HL-60 (cell line): ENCODE measurements around the gene ANKRD9.

Experiments
- GABPA ChIP-seq: IDR thresholded peaks from 2 replicates; pipeline ENCODE4 v1.6.1; 2012; ENCODE audit warnings: low read depth
- POLR2AphosphoS5 ChIP-seq: IDR thresholded peaks from 2 replicates; pipeline ENCODE4 v1.6.1; 2012; ENCODE audit warnings: low read depth
- TF ChIP-seq, protein P1 (sequence below): IDR thresholded peaks from one replicate; pipeline ENCODE4 v1.5.1; 2011; ENCODE audit warnings: low read length, control low read depth, inconsistent platforms; ENCODE audit not compliant: insufficient read depth

DNA sequence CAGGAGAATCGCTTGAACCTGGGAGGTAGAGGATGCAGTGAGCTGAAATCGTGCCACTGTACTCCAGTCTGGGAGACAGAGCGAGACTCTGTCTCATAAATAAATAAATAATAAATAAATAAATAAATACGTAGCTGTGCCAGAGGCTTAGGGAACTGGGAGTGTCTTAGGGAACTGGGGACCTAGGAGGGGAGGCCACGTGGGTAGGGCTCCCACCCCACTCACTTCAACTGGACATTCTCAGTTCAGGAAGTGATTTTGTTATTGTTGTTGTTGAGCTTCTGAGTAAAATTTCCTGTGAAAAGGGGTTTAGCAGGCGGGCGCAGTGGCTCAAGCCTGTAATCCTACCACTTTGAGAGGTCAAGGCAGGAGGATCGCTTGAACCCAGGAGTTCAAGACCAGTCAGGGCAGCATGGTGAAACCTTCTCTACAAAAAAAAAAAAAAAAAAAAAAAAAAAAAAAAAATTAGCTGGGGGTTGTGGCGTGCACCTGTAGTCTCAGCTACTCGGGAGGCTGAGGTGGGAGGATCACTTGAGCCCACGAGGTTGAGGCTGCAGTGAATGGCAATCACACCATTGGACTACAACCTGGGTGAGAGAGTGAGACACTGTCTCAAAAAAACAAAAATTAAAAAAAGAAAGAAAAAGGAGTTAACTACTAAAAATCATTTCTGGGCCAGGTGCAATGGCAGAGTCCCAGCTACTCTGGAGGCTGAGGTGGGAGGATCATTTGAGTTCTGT, 19.0 kb upstream of the ANKRD9 start:
- TF ChIP-seq, protein P1, sequence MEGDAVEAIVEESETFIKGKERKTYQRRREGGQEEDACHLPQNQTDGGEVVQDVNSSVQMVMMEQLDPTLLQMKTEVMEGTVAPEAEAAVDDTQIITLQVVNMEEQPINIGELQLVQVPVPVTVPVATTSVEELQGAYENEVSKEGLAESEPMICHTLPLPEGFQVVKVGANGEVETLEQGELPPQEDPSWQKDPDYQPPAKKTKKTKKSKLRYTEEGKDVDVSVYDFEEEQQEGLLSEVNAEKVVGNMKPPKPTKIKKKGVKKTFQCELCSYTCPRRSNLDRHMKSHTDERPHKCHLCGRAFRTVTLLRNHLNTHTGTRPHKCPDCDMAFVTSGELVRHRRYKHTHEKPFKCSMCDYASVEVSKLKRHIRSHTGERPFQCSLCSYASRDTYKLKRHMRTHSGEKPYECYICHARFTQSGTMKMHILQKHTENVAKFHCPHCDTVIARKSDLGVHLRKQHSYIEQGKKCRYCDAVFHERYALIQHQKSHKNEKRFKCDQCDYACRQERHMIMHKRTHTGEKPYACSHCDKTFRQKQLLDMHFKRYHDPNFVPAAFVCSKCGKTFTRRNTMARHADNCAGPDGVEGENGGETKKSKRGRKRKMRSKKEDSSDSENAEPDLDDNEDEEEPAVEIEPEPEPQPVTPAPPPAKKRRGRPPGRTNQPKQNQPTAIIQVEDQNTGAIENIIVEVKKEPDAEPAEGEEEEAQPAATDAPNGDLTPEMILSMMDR = no peak
- TF ChIP-seq POLR2AphosphoS5 (no peak), GABPA (no peak)
